Measurements from ENCODE around the gene BUD31. TPM values are rescaled to one million over a fixed set of nuclear protein-coding genes. Genes with fewer than 3 reads are reported as not detected.

BUD31 gene
- total and polyA plus RNA-seq, 8 donors: 26.8 to 71.7 (median 32.6) TPM

DNA sequence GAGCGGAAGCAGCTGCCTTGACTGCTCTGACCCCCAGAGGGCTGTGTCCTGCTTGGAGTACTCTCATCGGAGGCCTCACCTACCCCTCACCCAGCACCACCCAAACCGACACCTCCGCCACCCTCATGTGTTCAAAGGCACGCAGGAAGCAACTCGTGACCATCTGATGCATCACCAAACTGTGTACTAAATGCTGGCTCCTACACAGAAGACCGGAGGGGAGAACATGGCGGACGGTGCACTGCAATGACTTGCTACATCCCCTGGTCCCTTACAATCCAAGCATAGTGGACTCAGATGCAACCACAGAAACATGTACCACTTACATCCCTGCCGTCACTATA is 3.8 kb upstream of the BUD31 start:
- intact Hi-C loops (cut with DNase I): no loop called here
- ATAC-seq (no peak), FAIRE-seq (no peak), DNase-seq (no peak)
- Histone ChIP-seq H3K27ac (no peak overlapping the region), H3K9me3 (no peaks in the 10 kb centered on the region), H3K36me3 (peaks cover 0 to 30% (median 0%) of the 10 kb centered on the region in 3 donors), H3K4me1 (peaks cover 17 to 20% (median 19%) of the 10 kb centered on the region in 3 donors), H3K4me3 (no peak overlapping the region), H3K27me3 (no peaks in the 10 kb centered on the region)
- no peak for TF ChIP-seq CTCF (IDR thresholded peaks at IDR 0.05)
- 91 to 93% methylated on average over 10 of the region's 10 CpGs for WGBS, 2 donors

- Histone ChIP-seq H3K27me3 (no peaks in the 10 kb centered on the region), H3K4me3 (no peak overlapping the region), H3K27ac (no peak overlapping the region), H3K4me1 (peaks cover 17 to 29% (median 24%) of the 10 kb centered on the region in 3 donors), H3K9me3 (no peaks in the 10 kb centered on the region), H3K36me3 (peaks cover 0 to 24% (median 0%) of the 10 kb centered on the region in 3 donors)
- TF ChIP-seq CTCF (IDR thresholded peaks at IDR 0.05): no peak
- WGBS, 2 donors: 34 to 56% methylated on average over 1 of the region's 1 CpG
- DNase-seq (no peak), ATAC-seq (no peak), FAIRE-seq (no peak)
- intact Hi-C loops (cut with DNase I): no loop called here
Measured at GRCh38 chr7:99406557-99406956, 2.2 kb upstream of the BUD31 start.

DNA sequence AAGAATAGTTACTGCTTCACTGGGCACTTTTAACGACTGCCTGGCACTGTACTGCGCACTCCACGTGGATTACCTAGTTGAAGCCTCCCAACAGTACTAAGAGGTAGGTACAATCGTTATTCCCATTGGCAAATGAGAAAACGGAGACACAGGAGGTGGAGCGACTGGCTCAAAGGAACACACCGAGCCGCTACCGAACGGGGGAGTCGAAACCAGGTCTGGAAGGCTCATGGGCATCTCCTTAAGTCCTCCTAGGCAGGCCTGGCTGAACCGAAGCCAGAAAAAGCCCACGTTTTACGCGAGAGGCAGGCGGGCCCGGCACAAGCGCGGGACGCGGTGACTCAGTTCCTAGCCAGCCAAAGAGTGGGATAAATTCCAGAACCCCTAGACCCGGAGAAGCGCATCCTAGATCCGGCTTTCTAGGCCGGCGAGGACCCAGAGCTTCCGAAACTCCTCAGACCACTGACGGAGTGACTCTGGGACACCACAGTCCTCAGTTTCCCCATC is 844 bp upstream of the BUD31 start:
- Histone ChIP-seq H3K9me3 (no peaks in the 10 kb centered on the region), H3K27ac (peak overlapping the region; percentile 97 to 100 (median 98)), H3K4me1 (peaks cover 17 to 29% (median 24%) of the 10 kb centered on the region in 3 donors), H3K4me3 (peak overlapping the region; percentile 90 to 100 (median 99)), H3K27me3 (no peaks in the 10 kb centered on the region), H3K36me3 (peaks cover 0 to 30% (median 0%) of the 10 kb centered on the region in 3 donors)
- 0% methylated on average over 28 of the region's 28 CpGs for WGBS, 2 donors
- ATAC-seq (peak; percentile 10 to 31 (median 25)), DNase-seq (peak in 4 of 6 donors; percentile 39 to 69 (median 54)), FAIRE-seq (no peak)
- intact Hi-C loops (cut with DNase I): no loop called here
- no peak for TF ChIP-seq CTCF (IDR thresholded peaks at IDR 0.05)

GRCh38 chr7:99409192-99409572 is 413 bp downstream of the BUD31 start:
- no peak for TF ChIP-seq CTCF (IDR thresholded peaks at IDR 0.05)
- H3K27me3 ChIP-seq: no peaks in the 10 kb centered on the region
- ATAC-seq: no peak
- no peaks in the 10 kb centered on the region for H3K9me3 ChIP-seq
- 0 to 1% methylated on average over 18 of the region's 18 CpGs for WGBS, 2 donors
- peak overlapping the region; percentile 90 to 100 (median 99) for H3K4me3 ChIP-seq
- no peak for DNase-seq
- peaks cover 0 to 35% (median 0%) of the 10 kb centered on the region in 3 donors for H3K36me3 ChIP-seq
- peaks cover 17 to 29% (median 24%) of the 10 kb centered on the region in 3 donors for H3K4me1 ChIP-seq
- intact Hi-C loops (cut with DNase I): no loop called here
- peak overlapping the region; percentile 97 to 100 (median 98) for H3K27ac ChIP-seq
- FAIRE-seq: no peak

- no peak overlapping the region for H3K27ac ChIP-seq
- H3K4me3 ChIP-seq: peak overlapping the region in 2 of 4 donors; percentile 100
- ATAC-seq (no peak), FAIRE-seq (no peak), DNase-seq (no peak)
- peaks cover 17 to 29% (median 24%) of the 10 kb centered on the region in 3 donors for H3K4me1 ChIP-seq
- H3K9me3 ChIP-seq: no peaks in the 10 kb centered on the region
- peaks cover 0 to 33% (median 0%) of the 10 kb centered on the region in 3 donors for H3K36me3 ChIP-seq
- no peak for TF ChIP-seq CTCF (IDR thresholded peaks at IDR 0.05)
- WGBS, 2 donors: 19 to 22% methylated on average over 3 of the region's 3 CpGs
- H3K27me3 ChIP-seq: no peaks in the 10 kb centered on the region
- intact Hi-C loops (cut with DNase I): no loop called here
Measured at GRCh38 chr7:99409806-99410205, 1.0 kb downstream of the BUD31 start.
